HCT116 (cell line): ENCODE measurements around the gene FYCO1.

Source experiments
- CBX3 ChIP-seq: IDR thresholded peaks from 2 replicates; pipeline ENCODE4 v1.6.1; 2012; ENCODE audit warnings: low read depth
- CTCF ChIP-seq, 3 experiments: fragments of 200-600 bp in 1 of 3; sonication (generic) in 1 of 3; IDR thresholded peaks in 2 of 3; conservative IDR thresholded peaks in 1 of 3; 2 replicates each; pipeline ENCODE4 v1.5.1; 2012 to 2017; ENCODE audit warnings: low read depth in 2 of 3, low read length in 2 of 3, antibody characterized with exemption in 1 of 3, borderline replicate concordance in 1 of 3, control low read depth in 1 of 3, mild to moderate bottlenecking in 1 of 3, mixed read lengths in 1 of 3, mixed run types in 1 of 3, moderate library complexity in 1 of 3; ENCODE audit not compliant: insufficient read depth in 1 of 3
- EZH2 ChIP-seq: fragments of 200-600 bp; sonication (generic); IDR thresholded peaks from 2 replicates; pipeline ENCODE4 v1.6.1; 2017; ENCODE audit warnings: antibody characterized with exemption, mixed run types
- EZH2phosphoT487 ChIP-seq: fragments of 200-600 bp; IDR thresholded peaks from 2 replicates; pipeline ENCODE4 v1.6.1; 2018; ENCODE audit warnings: antibody characterized with exemption, borderline replicate concordance
- JUND ChIP-seq: IDR thresholded peaks from 2 replicates; pipeline ENCODE4 v1.6.1; 2012
- POLR2A ChIP-seq: IDR thresholded peaks from 2 replicates; pipeline ENCODE4 v1.7.0; 2011; ENCODE audit warnings: borderline replicate concordance; ENCODE audit not compliant: insufficient read depth, insufficient read length; ENCODE audit errors: extremely low read depth
- POLR2AphosphoS5 ChIP-seq: IDR thresholded peaks from 2 replicates; pipeline ENCODE4 v1.6.1; 2011; ENCODE audit warnings: mild to moderate bottlenecking, low read depth, low read length, moderate library complexity
- RAD21 ChIP-seq: IDR thresholded peaks from 2 replicates; pipeline ENCODE4 v1.6.1; 2012; ENCODE audit warnings: low read depth, mild to moderate bottlenecking
- SIN3A ChIP-seq: IDR thresholded peaks from 2 replicates; pipeline ENCODE4 v1.6.1; 2012; ENCODE audit warnings: low read depth
- TCF7L2 ChIP-seq: IDR thresholded peaks from 2 replicates; pipeline ENCODE4 v1.7.0; 2011; ENCODE audit warnings: borderline replicate concordance, inconsistent platforms; ENCODE audit not compliant: insufficient read depth, insufficient read length; ENCODE audit errors: extremely low read depth
- YY1 ChIP-seq: IDR thresholded peaks from 2 replicates; pipeline ENCODE4 v1.6.1; 2011; ENCODE audit warnings: low read length, low read depth, moderate library complexity, mild to moderate bottlenecking; ENCODE audit not compliant: insufficient replicate concordance; ENCODE audit errors: extremely low read depth
- ZNF274 ChIP-seq: fragments of 200-500 bp; sonication (Bioruptor generic); IDR thresholded peaks from 2 replicates; pipeline ENCODE4 v1.6.1; 2014; ENCODE audit warnings: mild to moderate bottlenecking, low read depth, low read length, inconsistent platforms
- TF ChIP-seq, protein P1 (sequence below): IDR thresholded peaks from 2 replicates; pipeline ENCODE4 v1.6.1; 2011; ENCODE audit warnings: mild to moderate bottlenecking, low read length, moderate library complexity; ENCODE audit not compliant: insufficient replicate concordance; ENCODE audit errors: extremely low read depth
- TF ChIP-seq, protein P2 (sequence below): IDR thresholded peaks from 2 replicates; pipeline ENCODE4 v1.6.1; 2012

DNA sequence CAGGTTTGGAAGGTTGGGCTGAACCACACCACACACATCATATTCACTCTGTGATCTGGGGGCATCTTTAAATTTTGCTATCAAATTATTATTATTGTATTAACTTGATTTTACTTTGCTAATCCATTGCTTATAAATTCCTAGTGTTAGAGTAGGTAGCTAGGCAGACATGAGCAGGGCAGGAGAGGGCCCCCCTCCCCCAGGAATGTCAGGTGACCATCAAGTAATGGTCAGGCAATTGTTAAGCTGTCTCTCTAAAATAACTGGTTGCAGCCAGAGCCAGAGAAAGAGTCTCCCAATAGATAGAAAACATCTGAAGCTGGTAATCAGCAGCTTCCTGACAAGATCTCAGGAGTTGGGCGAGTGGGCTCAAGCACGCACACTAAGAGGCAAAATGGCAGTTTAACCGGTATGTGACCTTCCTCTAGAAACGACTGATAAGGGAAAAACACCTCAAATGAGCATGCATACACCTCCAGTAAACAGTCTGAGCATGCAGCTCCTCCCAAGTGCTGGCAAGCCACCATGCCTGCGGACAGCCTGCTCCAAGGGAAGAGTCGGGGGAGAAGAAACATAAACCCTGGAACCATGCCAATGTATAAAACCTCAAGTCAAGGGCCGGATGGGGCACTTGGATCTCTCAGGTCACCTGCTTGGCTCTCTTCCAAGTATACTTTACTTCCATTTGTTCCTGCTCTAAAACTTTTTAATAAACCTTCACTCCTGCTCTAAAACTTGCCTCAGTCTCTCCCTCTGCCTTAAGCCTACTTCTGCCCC is 55.4 kb downstream of the FYCO1 start:
- no peak for TF ChIP-seq RAD21
- no peak for TF ChIP-seq POLR2A
- TF ChIP-seq CTCF (IDR thresholded peaks at IDR 0.05 in 2 of 3, conservative IDR thresholded peaks at IDR 0.05 in 1 of 3; ENCODE audit: borderline replicate concordance in 1 of 3, insufficient read depth in 1 of 3, low read depth in 2 of 3, low read length in 2 of 3) = no peak
- no peak for TF ChIP-seq SIN3A
- TF ChIP-seq POLR2AphosphoS5 = no peak
- no peak for TF ChIP-seq YY1
- no peak for TF ChIP-seq CBX3
- no peak for TF ChIP-seq TCF7L2
- no peak for TF ChIP-seq EZH2
- no peak for TF ChIP-seq ZNF274
- TF ChIP-seq JUND = no peak
- no peak for TF ChIP-seq EZH2phosphoT487
- TF ChIP-seq, protein P1, sequence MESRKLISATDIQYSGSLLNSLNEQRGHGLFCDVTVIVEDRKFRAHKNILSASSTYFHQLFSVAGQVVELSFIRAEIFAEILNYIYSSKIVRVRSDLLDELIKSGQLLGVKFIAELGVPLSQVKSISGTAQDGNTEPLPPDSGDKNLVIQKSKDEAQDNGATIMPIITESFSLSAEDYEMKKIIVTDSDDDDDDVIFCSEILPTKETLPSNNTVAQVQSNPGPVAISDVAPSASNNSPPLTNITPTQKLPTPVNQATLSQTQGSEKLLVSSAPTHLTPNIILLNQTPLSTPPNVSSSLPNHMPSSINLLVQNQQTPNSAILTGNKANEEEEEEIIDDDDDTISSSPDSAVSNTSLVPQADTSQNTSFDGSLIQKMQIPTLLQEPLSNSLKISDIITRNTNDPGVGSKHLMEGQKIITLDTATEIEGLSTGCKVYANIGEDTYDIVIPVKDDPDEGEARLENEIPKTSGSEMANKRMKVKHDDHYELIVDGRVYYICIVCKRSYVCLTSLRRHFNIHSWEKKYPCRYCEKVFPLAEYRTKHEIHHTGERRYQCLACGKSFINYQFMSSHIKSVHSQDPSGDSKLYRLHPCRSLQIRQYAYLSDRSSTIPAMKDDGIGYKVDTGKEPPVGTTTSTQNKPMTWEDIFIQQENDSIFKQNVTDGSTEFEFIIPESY = no peak
- TF ChIP-seq, protein P2, sequence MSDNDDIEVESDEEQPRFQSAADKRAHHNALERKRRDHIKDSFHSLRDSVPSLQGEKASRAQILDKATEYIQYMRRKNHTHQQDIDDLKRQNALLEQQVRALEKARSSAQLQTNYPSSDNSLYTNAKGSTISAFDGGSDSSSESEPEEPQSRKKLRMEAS = no peak
